Measurements from ENCODE around the gene SV2C. TPM values are rescaled to one million over a fixed set of nuclear protein-coding genes. Genes with fewer than 3 reads are reported as not detected.
"Not testable (repeated sequence)": the region's sequence is repeated elsewhere in the genome, so short reads cannot be mapped to it uniquely, and the experiment has no call there.

SV2C gene
- polyA plus RNA-seq (2013): 0.04 TPM

DNA sequence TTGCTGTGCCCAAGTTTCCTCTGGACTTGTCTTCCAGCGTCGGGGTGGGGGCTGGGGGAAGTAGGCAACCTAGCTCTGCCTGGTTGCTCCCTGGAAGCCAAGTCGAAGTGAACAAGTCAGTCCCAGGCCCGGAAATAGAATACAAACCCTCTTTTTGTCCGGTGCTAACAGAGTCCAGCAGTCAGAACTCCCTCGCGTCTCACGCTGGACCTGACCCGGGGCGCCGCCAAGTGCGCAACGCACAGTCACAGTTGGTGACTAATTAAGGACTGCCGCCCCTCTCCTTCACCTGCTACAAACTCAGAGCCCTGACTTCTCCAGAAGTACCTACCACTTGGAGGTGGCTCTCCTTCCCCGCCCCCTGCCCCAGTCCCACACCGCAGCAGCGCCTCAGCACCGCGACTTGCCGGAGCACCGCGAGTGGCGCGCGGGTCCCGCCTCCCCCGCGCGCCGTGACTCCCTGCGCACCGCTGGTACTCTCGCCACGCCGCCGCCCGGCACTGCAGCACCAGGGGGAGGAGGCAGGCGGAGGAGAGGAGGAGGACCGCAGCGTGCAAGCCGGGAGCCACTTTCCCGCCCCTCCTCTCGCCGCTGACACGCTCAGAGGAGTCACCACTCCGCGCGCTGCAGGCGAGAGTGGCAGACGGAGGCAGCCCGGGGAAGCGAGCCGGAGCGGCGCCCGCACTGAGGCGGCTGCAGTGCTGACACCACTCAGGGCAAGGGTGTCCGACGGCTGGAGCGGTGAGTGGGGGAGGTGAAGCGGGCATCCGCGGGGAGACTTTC, at the start of gene SV2C:
Gene SV2C, plus strand, starts transcription at position 612 of the 783 bp plus-strand sequence. CDS start 48,368 bp downstream, outside the sequence.
- Histone ChIP-seq H3K9me3 (ENCODE audit: control extremely low read depth in 1 of 5, control insufficient read depth in 4 of 5, insufficient read depth in 2 of 5, low read depth in 1 of 5, low read length in 4 of 5) (no peaks in the 10 kb centered on the region), H3K4me1 (ENCODE audit: control extremely low read depth in 1 of 4, control insufficient read depth in 4 of 4, insufficient read depth in 4 of 4, low read length in 3 of 4) (peaks cover 0 to 38% (median 30%) of the 10 kb centered on the region in 4 experiments), H3K36me3 (ENCODE audit: control insufficient read depth in 4 of 4, insufficient read depth in 4 of 4, low read length in 3 of 4) (no peaks in the 10 kb centered on the region), H3K27me3 (replicated peaks in 2 of 5; ENCODE audit: control insufficient read depth in 4 of 5, insufficient read depth in 5 of 5, low read length in 4 of 5) (peaks cover 37 to 92% (median 51%) of the 10 kb centered on the region in 5 experiments), H3K4me3 (ENCODE audit: control insufficient read depth in 1 of 7, extremely low read depth in 1 of 7, insufficient read depth in 4 of 7, low read depth in 2 of 7, low read length in 6 of 7) (peak within 1 kb of the TSS; percentile 12 to 73 (median 61)), H3K27ac (ENCODE audit: insufficient read depth in 1 of 2, low read depth in 1 of 2, low read length in 2 of 2, poor library complexity in 1 of 2, severe bottlenecking in 2 of 2) (no peak within 1 kb of the TSS)
- POLR2A ChIA-PET: no interaction called here
- DNase-seq: peak; percentile 41 to 76 (median 69)
- CTCF ChIA-PET: no interaction called here
- under 1% methylated on average over 58 of the region's 63 CpGs for WGBS (ENCODE audit: insufficient coverage)

- POLR2A ChIA-PET, DNase-seq: not testable (repeated sequence)
Observed at GRCh38 chr5:76037736-76038151, 45.4 kb upstream of the SV2C start.

GRCh38 chr5:76038212-76038611, 45.0 kb upstream of the SV2C start:
- Histone ChIP-seq H3K9me3 (ENCODE audit: control extremely low read depth in 1 of 5, control insufficient read depth in 4 of 5, insufficient read depth in 2 of 5, low read depth in 1 of 5, low read length in 4 of 5) (no peaks in the 10 kb centered on the region), H3K36me3 (ENCODE audit: control insufficient read depth in 4 of 4, insufficient read depth in 4 of 4, low read length in 3 of 4) (no peaks in the 10 kb centered on the region), H3K27me3 (replicated peaks in 2 of 5; ENCODE audit: control insufficient read depth in 4 of 5, insufficient read depth in 5 of 5, low read length in 4 of 5) (peaks cover 0 to 20% (median 5%) of the 10 kb centered on the region in 5 experiments), H3K4me1 (ENCODE audit: control extremely low read depth in 1 of 4, control insufficient read depth in 4 of 4, insufficient read depth in 4 of 4, low read length in 3 of 4) (peaks cover 0 to 2% (median 0%) of the 10 kb centered on the region in 4 experiments), H3K27ac (ENCODE audit: insufficient read depth in 1 of 2, low read depth in 1 of 2, low read length in 2 of 2, poor library complexity in 1 of 2, severe bottlenecking in 2 of 2) (no peak overlapping the region), H3K4me3 (ENCODE audit: control insufficient read depth in 1 of 7, extremely low read depth in 1 of 7, insufficient read depth in 4 of 7, low read depth in 2 of 7, low read length in 6 of 7) (no peak overlapping the region)
- POLR2A ChIA-PET: interaction anchor here (0.5 kb wide), 1 partner anchor 43 kb away, joined by 3 read pairs; no protein-coding TSS in a partner anchor
- no peak for DNase-seq
- CTCF ChIA-PET: no interaction called here

More at GRCh38 chr5:76037736-76038151, 45.4 kb upstream of the SV2C start:
- CTCF ChIA-PET; H3K9me3 ChIP-seq (ENCODE audit: control extremely low read depth in 1 of 5, control insufficient read depth in 4 of 5, insufficient read depth in 2 of 5, low read depth in 1 of 5, low read length in 4 of 5); H3K4me1 ChIP-seq (ENCODE audit: control extremely low read depth in 1 of 4, control insufficient read depth in 4 of 4, insufficient read depth in 4 of 4, low read length in 3 of 4); H3K27ac ChIP-seq (ENCODE audit: insufficient read depth in 1 of 2, low read depth in 1 of 2, low read length in 2 of 2, poor library complexity in 1 of 2, severe bottlenecking in 2 of 2); H3K36me3 ChIP-seq (ENCODE audit: control insufficient read depth in 4 of 4, insufficient read depth in 4 of 4, low read length in 3 of 4): not testable (repeated sequence)
- H3K4me3 ChIP-seq (ENCODE audit: control insufficient read depth in 1 of 7, extremely low read depth in 1 of 7, insufficient read depth in 4 of 7, low read depth in 2 of 7, low read length in 6 of 7): peak overlapping the region in 2 of 7 experiments; percentile 19 to 42
- WGBS (ENCODE audit: insufficient coverage): 25% methylated on average over 15 of the region's 18 CpGs
- H3K27me3 ChIP-seq (replicated peaks in 2 of 5; ENCODE audit: control insufficient read depth in 4 of 5, insufficient read depth in 5 of 5, low read length in 4 of 5): peaks cover 0 to 16% (median 5%) of the 10 kb centered on the region in 5 experiments

- H3K36me3 ChIP-seq (ENCODE audit: control insufficient read depth in 4 of 4, insufficient read depth in 4 of 4, low read length in 3 of 4): no peaks in the 10 kb centered on the region
- WGBS (ENCODE audit: insufficient coverage): 100% methylated on average over 2 of the region's 2 CpGs
- no peak overlapping the region for H3K27ac ChIP-seq (ENCODE audit: insufficient read depth in 1 of 2, low read depth in 1 of 2, low read length in 2 of 2, poor library complexity in 1 of 2, severe bottlenecking in 2 of 2)
- H3K4me3 ChIP-seq (ENCODE audit: control insufficient read depth in 1 of 7, extremely low read depth in 1 of 7, insufficient read depth in 4 of 7, low read depth in 2 of 7, low read length in 6 of 7): no peak overlapping the region
- H3K9me3 ChIP-seq (ENCODE audit: control extremely low read depth in 1 of 5, control insufficient read depth in 4 of 5, insufficient read depth in 2 of 5, low read depth in 1 of 5, low read length in 4 of 5): peaks cover 0 to 2% (median 0%) of the 10 kb centered on the region in 5 experiments
- H3K4me1 ChIP-seq (ENCODE audit: control extremely low read depth in 1 of 4, control insufficient read depth in 4 of 4, insufficient read depth in 4 of 4, low read length in 3 of 4): peaks cover 0 to 2% (median 0%) of the 10 kb centered on the region in 4 experiments
- H3K27me3 ChIP-seq (replicated peaks in 2 of 5; ENCODE audit: control insufficient read depth in 4 of 5, insufficient read depth in 5 of 5, low read length in 4 of 5): peaks cover 0 to 20% (median 5%) of the 10 kb centered on the region in 5 experiments
- no peak for DNase-seq
- POLR2A ChIA-PET: no interaction called here
- CTCF ChIA-PET: no interaction called here
Observed at GRCh38 chr5:76040806-76041205, 42.4 kb upstream of the SV2C start.

DNA sequence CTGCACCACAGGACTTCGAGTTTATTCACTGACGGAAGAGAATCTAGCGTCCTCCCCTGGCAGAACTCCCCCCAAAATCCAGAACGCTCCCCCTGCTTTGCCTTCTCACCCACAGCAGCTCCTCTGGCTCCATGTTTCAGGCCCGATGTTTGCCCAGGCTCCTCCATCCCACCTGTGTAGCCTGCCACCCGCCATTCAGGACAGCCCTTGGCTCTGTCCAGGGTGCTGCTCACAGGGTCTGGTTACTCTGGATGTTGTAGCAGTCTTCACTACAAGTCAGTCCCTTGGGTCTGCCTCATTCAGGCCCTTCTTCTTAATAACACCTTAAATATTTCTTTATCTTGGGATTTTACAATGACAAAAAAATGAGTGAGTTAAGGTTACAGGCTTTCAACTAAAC, 41.3 kb upstream of the SV2C start:
- Histone ChIP-seq H3K4me3 (ENCODE audit: control insufficient read depth in 1 of 7, extremely low read depth in 1 of 7, insufficient read depth in 4 of 7, low read depth in 2 of 7, low read length in 6 of 7) (no peak overlapping the region), H3K9me3 (ENCODE audit: control extremely low read depth in 1 of 5, control insufficient read depth in 4 of 5, insufficient read depth in 2 of 5, low read depth in 1 of 5, low read length in 4 of 5) (peaks cover 0 to 2% (median 0%) of the 10 kb centered on the region in 5 experiments), H3K4me1 (ENCODE audit: control extremely low read depth in 1 of 4, control insufficient read depth in 4 of 4, insufficient read depth in 4 of 4, low read length in 3 of 4) (peaks cover 0 to 2% (median 0%) of the 10 kb centered on the region in 4 experiments), H3K36me3 (ENCODE audit: control insufficient read depth in 4 of 4, insufficient read depth in 4 of 4, low read length in 3 of 4) (no peaks in the 10 kb centered on the region), H3K27me3 (replicated peaks in 2 of 5; ENCODE audit: control insufficient read depth in 4 of 5, insufficient read depth in 5 of 5, low read length in 4 of 5) (peaks cover 0 to 20% (median 5%) of the 10 kb centered on the region in 5 experiments), H3K27ac (ENCODE audit: insufficient read depth in 1 of 2, low read depth in 1 of 2, low read length in 2 of 2, poor library complexity in 1 of 2, severe bottlenecking in 2 of 2) (no peak overlapping the region)
- ChIA-PET CTCF (no interaction called here), POLR2A (no interaction called here)
- 60% methylated on average over 6 of the region's 6 CpGs for WGBS (ENCODE audit: insufficient coverage)
- DNase-seq: peak in 1 of 3 donors; percentile 18

DNA sequence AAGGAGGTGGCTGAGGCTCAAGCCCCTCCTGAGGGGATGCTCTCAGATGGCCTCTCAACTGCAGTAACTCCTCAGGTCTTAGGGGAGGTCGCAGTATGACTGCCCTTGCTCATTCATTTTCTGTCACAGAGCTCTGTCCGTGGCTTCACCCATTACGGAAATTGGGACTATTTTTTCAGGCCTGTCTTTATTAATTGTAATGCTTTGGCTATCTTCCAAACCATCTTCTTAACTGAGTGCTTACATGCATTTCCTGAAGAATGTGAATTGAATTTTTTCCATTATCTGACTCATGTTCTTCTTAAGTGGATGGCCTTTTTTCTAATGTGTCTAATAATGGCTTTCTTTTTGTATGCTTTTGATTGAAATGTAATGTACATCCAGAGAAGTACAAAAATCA, 36.4 kb upstream of the SV2C start:
- ChIA-PET POLR2A (no interaction called here), CTCF (interaction anchor here (1.1 kb wide), 1 partner anchor 536 kb away, joined by 3 read pairs; no protein-coding TSS in a partner anchor)
- WGBS (ENCODE audit: insufficient coverage): 83% methylated on average over 1 of the region's 3 CpGs
- H3K27ac ChIP-seq (ENCODE audit: insufficient read depth in 1 of 2, low read depth in 1 of 2, low read length in 2 of 2, poor library complexity in 1 of 2, severe bottlenecking in 2 of 2): no peak overlapping the region
- DNase-seq: no peak
- peaks cover 0 to 2% (median 0%) of the 10 kb centered on the region in 5 experiments for H3K9me3 ChIP-seq (ENCODE audit: control extremely low read depth in 1 of 5, control insufficient read depth in 4 of 5, insufficient read depth in 2 of 5, low read depth in 1 of 5, low read length in 4 of 5)
- no peaks in the 10 kb centered on the region for H3K4me1 ChIP-seq (ENCODE audit: control extremely low read depth in 1 of 4, control insufficient read depth in 4 of 4, insufficient read depth in 4 of 4, low read length in 3 of 4)
- H3K27me3 ChIP-seq (replicated peaks in 2 of 5; ENCODE audit: control insufficient read depth in 4 of 5, insufficient read depth in 5 of 5, low read length in 4 of 5): peaks cover 0 to 8% (median 0%) of the 10 kb centered on the region in 5 experiments
- no peak overlapping the region for H3K4me3 ChIP-seq (ENCODE audit: control insufficient read depth in 1 of 7, extremely low read depth in 1 of 7, insufficient read depth in 4 of 7, low read depth in 2 of 7, low read length in 6 of 7)
- H3K36me3 ChIP-seq (ENCODE audit: control insufficient read depth in 4 of 4, insufficient read depth in 4 of 4, low read length in 3 of 4): no peaks in the 10 kb centered on the region

- WGBS (ENCODE audit: insufficient coverage): no CpG with 5 or more reads among the region's 1 CpG
- no peak for DNase-seq
- H3K4me1 ChIP-seq (ENCODE audit: control extremely low read depth in 1 of 4, control insufficient read depth in 4 of 4, insufficient read depth in 4 of 4, low read length in 3 of 4): no peaks in the 10 kb centered on the region
- H3K36me3 ChIP-seq (ENCODE audit: control insufficient read depth in 4 of 4, insufficient read depth in 4 of 4, low read length in 3 of 4): no peaks in the 10 kb centered on the region
- no peak overlapping the region for H3K27ac ChIP-seq (ENCODE audit: insufficient read depth in 1 of 2, low read depth in 1 of 2, low read length in 2 of 2, poor library complexity in 1 of 2, severe bottlenecking in 2 of 2)
- peaks cover 0 to 3% (median 0%) of the 10 kb centered on the region in 5 experiments for H3K27me3 ChIP-seq (replicated peaks in 2 of 5; ENCODE audit: control insufficient read depth in 4 of 5, insufficient read depth in 5 of 5, low read length in 4 of 5)
- ChIA-PET CTCF (no interaction called here), POLR2A (no interaction called here)
- H3K9me3 ChIP-seq (ENCODE audit: control extremely low read depth in 1 of 5, control insufficient read depth in 4 of 5, insufficient read depth in 2 of 5, low read depth in 1 of 5, low read length in 4 of 5): no peaks in the 10 kb centered on the region
- no peak overlapping the region for H3K4me3 ChIP-seq (ENCODE audit: control insufficient read depth in 1 of 7, extremely low read depth in 1 of 7, insufficient read depth in 4 of 7, low read depth in 2 of 7, low read length in 6 of 7)
Observed at GRCh38 chr5:76050134-76050533, 33.0 kb upstream of the SV2C start.

All from common myeloid progenitor, CD34-positive (primary cell).